ENCODE data around the gene BANP.
"Not testable (repeated sequence)": the region's sequence is repeated elsewhere in the genome, so short reads cannot be mapped to it uniquely, and the experiment has no call there.

BANP gene

DNA sequence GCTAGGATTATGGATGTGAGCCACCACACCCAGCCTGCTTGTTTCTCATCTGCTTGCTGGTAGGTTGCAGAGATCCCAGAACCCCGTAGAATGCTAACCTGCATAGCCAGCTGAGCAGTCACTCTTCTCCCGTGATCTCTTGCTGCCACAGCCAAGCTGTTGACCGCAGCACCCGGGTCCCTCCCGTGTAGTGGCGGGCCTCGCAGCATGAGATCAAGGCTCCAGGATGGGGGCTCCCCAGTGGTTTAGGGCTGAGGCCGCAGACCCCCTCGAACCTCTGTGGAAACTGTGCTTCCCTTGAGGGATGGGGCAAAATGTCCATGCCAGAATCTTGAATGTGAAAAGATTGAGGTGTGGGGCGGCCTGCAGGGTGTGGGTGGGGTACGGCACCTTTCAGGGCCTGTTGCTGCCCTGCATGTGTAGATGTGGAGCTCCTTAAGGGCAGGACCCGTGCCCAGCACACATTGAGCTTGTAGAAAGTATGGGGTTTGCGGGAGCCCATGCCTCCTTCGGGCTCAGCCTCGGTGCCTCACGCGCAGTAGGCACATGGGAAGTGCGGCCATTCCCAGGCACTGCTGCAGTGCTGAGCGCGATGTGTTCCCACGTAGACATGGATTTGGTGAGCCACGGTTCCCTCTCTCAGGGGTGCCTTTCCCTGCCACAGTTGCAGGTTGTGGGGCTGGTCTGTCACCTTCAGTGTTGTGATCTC, 99.9 kb downstream of the BANP start:
- DNase-seq = no peak

DNA sequence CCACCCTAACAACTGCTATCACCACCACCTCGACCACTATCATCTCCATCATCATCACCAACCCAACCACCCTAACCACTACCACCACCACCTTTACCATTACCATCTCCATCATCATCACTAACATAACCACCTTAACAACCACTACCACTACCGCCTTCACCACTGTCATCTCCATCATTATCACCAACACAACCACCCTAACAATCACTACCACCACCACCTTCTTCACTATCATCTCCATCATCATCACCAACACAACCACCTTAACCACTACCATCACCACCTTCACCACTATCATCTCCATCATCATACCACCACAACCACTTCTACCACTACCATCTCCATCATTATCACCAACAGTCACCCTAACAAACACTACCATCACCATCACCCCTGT, 101.4 kb downstream of the BANP start:
- no peak for DNase-seq

DNA sequence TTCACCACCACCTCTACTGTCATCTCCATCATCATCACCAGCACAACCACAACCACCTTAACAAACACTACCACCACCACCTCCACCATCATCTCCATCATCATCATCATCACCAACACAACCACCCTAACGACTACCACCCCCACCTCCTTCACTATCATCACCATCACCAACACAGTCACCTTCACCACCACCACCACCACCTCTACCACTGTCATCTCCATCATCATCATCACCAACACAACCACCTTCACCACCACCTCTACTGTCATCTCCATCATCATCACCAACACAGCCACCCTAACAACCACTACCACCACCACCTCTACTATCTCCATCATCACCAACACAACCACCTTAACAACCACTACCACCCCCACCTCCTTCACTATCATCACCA, 102.2 kb downstream of the BANP start:
- not testable (repeated sequence) for DNase-seq

DNA sequence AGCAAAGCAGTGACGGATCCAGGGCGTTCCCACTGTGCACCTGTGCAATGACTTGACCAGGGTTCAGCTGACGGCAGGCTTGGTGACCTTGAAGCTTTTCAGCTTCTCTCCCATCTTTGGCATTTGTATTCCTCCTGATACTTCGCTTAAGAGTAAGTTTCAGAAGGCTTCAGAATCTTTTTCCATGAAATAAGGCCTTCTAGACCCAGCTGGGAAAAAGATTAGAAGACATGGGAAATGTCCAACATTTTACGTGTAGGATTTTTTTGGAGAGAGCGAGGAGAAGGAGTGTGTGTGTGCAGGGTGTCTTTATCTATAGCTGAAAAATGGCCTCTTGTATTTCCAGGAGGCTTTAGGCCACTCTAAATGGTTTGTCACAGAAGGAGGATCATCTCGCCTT, 104.1 kb downstream of the BANP start:
- DNase-seq = no peak

DNA sequence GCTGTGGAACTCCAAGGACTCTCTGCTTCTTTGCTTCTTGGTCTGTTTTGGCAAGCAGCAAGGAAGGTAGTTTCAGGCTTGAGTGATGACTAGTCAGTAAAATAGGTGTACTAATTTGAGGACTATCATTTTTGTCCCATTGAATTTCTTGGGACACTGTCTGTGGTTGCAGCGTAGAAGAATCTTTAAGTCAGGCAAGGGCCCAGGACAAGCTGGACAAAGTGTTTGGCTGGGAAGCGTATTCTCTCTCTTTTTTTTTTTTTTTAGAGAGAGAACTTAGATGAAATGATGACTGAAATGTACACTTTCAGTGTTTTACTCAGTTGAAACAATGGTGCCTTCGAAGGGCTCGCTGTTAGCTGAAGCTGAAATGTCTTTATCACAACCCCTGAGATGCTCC, 105.0 kb downstream of the BANP start:
- no peak for DNase-seq

DNA sequence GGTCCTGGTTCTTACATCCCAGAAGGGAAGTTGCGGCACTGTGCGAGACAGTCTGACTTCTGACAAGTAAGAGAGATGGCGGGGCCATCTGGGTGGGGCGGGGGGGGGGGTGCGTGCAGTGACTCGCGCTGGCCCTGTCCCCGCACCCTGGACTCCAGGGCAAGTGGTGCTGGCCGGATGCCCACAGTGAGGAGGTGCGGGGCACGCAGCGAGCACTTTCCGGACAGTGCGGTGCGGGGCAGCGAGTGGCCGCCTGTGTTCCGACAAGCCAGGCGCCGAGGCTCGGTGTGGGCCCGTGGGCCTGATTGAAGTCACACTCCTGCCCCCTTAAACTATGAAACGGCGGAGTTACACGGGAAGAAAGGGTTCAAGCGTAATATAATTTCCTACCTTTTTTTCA, 106.4 kb downstream of the BANP start:
- DNase-seq = no peak

DNA sequence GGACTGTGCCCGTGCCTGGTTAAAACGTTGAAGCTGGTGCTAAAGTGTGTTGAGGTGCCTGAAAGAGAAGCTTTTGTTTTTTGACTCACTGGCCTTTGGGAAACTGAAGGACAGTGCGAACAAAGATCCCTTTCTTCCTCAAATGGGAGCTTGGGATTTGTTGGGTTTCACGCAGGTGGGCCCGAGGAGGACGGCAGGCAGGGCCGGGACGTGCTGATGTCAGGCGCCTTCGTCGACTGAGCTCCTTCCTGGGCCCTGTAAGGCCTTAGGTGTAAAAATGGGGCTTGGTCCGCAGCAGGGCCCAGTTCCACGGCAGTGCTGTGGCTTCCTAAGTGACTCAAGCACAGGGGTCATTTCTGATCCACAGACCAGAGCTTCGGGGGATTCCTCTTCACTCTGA, 106.9 kb downstream of the BANP start:
- DNase-seq = no peak

DNA sequence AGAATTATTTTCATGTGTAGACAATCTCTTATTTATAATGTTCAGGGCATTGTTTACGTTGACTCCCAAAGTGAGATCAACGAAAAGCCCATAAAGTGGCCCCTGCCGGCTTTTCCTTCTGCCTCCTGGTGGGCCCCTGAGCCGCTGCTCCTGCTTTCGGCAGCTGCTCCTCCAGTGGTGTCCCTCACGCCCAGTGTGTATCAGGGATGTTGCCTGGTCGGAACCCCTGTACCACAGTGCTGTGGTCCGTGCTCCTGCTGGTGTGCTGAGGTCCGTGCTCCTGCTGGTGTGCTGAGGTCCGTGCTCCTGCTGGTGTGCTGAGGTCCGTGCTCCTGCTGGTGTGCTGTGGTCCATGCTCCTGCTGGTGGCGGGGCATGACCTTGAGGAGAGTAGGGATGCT, 107.6 kb downstream of the BANP start:
- DNase-seq = no peak

DNA sequence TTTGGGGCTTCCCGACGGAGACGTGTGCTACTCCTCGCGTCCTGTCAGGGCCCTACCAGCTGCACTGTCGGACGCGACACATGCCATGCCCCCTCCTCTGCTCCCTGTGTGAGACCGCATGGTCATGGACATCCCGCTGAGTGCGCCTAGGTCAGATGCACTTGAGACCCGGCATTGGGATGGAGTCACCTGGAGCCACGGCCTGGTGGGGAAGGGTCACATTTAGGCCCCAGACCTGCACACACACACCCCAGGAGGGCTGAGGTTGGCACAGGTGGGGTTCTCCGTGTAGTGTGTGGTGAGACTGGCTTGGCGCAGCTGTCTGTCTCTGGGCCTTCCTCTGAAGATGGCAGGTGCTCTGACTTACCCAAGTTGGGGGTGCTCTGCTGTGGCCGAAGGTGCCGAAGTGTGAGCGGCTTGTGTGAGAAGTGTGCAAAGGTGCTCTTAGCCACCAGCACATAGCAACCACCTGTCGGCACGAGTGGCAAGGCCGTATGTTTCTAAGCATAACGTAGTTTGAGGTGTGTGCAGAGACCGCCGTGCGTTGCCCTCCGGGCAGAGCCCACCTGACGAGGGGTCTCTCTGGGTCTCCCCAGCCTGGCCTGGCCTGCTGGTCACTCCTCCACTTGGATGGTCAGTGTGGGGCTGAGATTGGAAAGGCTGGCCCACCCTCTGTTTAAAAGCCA, 108.6 kb downstream of the BANP start:
- DNase-seq = no peak

DNA sequence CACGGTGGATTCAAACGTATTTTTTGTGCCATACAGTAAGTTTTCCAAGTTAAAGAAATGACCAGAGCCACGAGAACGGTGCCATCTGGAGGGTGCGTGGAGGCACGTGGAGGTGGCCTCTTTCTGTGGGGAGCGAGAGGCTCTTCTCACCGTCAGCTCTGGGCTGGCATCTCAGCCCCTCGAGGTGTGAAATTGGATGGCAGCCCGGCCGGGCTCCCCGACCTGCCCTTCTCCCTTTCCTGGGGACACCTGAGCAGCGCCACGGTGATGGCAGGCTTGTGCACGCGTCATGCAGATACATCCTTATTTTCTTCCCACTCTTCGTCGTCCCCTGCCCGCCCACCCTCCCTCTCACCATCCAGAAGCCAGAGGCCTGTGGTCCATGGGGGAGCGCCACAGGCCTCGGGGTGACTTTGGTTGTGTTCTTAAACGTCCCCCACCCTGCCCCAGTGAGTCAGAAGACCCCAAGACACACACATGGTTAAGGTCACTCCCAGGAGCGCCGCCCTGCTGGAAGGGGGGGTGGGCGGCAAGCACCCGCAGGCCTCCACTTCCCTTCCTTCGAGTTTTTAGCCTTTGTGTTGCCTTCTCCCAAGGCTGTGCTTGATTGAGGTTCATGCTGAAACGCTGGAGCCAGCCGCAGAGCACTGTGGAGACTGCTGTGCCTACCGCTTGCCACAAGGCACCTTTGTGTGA, 109.4 kb downstream of the BANP start:
- no peak for DNase-seq

DNA sequence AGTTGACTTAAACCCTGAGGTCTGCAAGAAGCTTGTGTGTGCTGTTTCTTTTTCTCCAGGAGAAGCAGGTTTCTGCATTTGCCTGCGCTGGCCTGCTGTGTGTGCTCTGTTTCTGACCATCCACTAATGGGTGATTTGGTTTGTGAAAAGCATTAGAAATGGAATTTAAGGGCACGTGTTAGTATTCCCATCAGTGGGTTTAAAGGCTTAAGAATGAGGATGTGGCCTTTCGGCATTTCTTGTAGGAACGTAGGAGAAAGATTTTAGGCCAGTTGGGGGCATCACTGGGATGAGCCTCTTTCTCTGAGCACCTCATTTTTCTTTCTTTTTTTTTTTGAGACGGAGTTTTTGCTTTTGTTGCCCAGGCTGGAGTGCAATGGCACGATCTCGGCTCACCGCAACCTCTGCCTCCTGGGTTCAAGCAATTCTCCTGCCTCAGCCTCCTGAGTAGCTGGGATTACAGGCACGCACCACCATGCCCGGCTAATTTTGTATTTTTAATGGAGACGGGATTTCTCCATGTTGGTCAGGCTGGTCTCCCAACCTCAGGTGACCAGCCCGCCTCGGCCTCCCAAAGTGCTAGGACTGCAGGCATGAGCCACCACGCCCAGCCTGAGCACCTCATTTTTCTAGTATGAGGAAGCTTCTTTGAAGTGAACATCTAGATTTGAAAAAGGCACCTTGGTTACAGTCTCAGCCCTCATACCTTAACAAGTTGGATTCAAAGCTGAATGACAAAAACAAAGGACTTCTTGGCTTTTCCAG, 110.3 kb downstream of the BANP start:
- DNase-seq = no peak

DNA sequence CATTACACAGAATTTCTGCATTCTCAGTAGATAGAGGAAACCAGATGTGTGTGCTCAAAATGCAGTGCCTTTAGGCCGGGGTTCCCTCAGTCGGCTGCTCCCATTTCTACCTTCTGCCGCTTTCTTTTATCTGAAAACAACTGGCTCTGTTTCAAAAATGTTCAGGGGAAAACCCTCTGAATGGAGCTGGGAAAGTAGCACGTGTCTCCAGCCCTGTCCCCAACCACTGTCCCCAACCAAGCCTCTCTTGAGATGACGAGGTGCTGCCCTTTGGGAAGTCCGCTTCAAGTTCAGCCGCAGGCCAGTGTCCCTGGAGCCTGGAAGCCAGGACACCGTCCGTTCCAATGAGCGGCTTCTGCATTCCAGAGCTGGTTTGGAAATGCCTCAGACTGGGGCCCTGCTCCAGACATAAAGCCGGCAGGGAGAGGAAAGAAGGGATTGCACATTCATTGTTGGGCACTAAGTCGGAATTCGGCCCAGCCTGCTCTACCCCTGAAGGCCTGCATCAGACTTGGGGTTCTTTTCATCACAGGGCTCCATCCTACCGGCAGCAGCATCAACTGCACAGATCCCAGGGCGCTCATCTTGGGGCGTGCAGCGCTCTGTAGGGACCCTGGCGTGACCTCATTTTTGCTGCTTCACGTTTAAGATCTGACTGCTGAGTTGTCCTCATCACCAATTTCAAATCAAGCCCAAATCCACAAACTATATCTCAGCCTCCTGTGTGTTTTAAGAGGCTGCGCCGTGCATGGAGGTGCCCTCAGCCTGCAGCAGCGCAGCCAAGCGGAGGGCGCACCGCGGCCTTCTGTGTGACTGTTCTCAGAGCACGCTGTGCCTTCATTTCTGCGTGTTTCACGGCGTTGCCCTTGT, 111.3 kb downstream of the BANP start:
- DNase-seq = no peak

DNA sequence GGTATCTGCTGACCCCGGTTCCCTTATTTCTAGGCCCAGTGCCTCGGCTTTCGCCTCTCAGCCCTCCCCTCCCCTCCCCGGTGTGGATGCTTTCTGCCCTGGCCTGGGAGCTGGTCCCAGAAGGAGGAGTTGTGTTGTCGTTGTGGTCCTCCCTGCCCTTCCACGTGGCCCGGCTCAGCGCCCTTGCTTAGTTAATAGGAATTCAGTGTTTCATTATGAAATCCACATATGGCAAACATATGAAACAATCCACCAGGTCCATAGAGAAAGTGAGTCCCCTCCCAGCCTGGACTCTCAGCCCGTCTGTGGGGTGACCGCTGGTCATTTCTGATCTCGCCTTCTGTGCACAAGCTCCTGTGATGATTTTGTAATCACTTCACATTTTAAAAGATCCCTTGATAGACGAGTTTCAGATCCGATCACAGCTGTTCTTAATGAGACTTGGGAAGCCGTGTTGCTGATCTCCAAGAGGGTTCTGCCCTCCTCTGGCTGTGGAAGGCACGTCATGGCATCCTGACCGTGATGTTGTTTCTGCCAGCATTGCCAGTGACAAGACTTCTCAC, 112.1 kb downstream of the BANP start:
- peak in 1 of 2 donors; percentile 36 for DNase-seq

DNA sequence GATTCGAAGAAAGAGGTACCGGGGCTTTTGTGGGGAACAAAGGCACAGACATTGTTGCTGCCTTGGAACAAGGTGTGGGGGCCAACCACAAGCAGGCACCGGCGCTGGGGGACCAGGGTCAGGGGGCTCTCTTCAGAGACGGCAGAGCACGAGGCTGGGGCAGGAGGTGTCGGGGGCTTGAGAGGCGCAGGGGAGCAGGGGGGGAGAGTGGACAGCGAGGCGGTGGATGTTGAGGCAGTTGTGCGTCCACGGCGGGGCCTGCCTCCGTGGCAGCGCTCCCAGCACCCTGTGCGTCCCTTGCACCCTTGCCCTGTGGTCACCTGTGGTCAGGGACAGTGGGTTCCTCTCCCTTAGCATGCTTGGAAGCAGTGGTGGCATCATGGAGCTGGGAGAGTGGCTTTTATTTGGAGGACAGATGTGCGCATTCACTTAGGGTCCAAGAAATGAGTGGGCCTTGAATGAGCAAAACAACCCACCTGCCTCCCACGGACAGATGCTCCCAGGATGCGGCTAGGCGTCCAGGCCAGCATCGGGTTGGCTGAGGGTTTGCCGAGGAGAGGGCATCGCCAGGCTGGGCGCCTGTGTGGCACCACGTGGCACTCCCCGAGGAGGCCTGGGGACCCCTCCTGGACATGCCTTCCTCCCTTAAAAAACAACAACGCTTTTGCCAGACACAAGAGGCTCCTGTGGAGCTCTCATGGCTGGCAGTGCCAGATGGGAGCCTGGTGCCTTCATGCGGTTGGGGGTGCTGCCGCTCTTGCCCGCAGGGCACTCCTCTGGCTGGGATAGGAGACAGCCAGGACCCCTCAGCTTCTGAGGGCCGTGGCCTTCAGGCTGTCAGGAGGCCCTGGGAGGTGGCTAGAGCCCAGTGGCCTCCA, 113.0 kb downstream of the BANP start:
- DNase-seq = no peak

DNA sequence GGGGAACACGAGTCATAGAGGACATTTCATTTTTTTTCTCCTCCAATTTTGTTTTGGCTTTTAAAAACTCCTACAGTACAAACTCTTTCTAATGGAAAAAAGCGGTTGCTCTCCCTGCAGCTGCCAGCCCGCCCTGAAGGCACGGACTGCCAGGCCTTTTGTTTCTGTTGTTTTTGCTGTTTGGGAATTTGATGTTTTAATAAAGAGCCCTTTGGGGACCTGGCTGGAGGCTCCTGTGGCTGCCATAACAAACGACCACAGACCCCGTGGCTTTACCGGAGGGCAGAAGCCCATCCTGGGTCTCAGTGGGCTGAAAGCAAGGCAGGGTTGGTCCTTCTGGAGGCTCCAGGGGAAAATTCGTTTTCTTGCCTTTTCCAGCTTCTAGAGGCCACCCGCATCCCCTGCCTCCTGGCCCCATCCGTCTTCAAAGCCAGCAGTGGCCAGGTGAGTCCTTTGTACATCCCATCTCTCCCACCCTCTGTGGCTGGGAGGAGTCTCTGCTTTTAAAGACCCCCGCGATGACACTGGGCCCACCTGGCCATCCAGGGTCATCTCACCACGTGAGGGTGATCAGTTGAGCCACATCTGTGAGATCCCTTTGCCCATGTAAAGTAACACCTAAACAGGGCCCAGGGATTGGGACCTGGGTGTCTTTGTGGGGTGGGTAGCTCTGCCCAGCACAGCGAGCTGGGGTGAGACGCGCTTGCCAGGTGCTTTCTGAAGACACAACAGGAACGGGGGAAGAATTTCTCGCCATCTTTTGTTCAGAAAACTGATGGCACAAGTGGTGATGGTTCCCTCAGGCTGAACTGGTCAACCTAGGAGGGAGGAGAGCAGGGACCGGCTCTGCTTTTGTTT, 113.9 kb downstream of the BANP start:
- DNase-seq = no peak

DNA sequence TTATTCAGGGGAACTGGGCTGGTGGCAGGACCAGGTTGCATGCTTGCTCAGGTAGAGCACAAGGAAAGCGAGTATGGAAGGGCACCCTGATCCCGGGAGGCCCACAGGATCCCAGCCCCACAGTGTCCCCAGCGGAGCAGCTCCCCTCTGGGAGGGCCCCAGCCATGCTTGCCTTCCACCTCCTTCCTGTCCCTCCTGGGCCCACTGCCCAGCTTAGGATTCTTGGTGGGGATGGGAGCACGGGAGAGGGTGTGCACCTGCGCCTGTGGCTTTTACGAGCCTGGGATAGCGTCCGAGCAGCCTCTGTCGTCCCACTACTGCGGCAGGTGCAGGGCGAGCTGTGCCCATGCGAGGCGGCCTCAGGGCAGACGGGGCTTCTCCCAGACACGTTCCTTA, 114.5 kb downstream of the BANP start:
- DNase-seq = no peak

DNA sequence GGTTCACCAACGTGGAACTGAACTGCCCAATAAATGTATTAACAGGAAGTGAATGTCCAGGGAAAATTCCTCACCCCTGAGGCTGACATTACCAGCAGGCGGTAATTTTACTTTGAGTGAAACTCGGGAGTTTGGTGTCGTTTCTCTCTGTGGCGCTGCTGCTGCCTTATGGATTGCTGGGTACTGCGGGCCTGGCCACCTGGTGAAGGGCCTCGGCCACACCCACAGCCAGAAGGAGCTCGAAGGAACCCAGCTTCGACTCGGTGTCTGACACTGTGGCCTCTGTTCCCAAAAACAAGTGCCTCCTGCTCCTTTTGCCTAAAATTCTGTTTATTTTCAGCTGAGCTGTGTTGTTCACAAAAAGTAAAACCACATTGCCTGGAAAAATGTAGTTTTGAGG, 115.0 kb downstream of the BANP start:
- DNase-seq = no peak

DNA sequence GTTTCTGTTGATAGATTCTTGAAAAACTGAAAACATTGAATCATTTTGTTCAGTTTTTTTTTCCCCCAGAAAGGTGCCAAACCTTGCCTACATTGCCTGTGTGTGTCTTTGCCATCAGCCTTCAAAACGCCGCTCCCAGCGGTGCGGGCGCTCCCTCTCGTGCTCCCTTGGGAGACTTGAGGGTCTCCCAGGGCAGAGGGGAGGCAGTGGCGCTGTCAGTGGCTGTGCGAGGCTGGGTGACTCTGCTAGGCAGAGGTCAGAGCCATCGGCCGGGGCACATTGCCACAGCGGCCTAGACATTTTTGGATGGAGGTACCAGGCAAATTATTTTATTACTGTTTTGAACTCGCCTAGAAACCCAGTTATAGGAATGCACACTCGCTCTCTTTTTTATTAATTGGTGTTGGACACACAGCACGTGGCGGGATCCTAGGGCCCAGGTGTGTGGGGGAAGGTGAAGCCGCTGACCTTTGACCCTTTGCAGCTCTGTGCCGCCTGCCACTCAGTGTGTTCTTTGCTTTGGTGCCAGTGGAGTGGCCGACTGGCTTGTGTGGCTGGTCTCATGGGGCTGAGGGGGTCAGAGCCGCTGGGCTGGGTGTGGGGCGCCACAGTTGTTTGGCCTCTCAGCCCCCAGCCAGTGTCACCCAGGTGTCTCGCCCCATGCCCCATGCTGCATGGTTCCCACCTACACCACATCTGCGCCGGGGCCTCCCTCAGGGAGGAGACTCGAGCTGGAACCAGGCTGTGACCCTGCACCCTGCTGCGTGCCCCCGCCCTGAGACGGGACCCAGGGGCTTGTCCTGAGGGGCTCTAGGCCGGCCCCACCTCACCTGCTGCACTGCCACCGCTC, 115.7 kb downstream of the BANP start:
- no peak for DNase-seq

Measured in hippocampal formation (tissue), 2 donors.